SK-N-SH treated with all-trans-retinoic acid at 6 μM for 48 hours (cell line): ENCODE measurements around the gene CADM1.

Source experiments
- ATAC-seq: fragments of 200-7000 bp; cut with Tn5 transposase; 3 replicates; pipeline ENCODE4 v1.9.1; 2020; ENCODE audit warnings: mild to moderate bottlenecking, moderate library complexity
- BACH2 ChIP-seq: fragments of 250-450 bp; sonication (Bioruptor Pico); IDR thresholded peaks from 2 replicates; pipeline ENCODE4 v1.9.0; 2021; ENCODE audit warnings: mild to moderate bottlenecking, borderline replicate concordance
- CSDC2 ChIP-seq: fragments of 250-450 bp; sonication (Bioruptor Pico); IDR thresholded peaks from 2 replicates; pipeline ENCODE4 v1.5.0; 2020; ENCODE audit warnings: mild to moderate bottlenecking, moderate library complexity
- ESRRG ChIP-seq: fragments of 250-450 bp; sonication (Bioruptor Pico); IDR thresholded peaks from 2 replicates; pipeline ENCODE4 v1.6.1; 2021; ENCODE audit warnings: mild to moderate bottlenecking
- GLIS3 ChIP-seq: fragments of 250-450 bp; sonication (Bioruptor Pico); IDR thresholded peaks from 2 replicates; pipeline ENCODE4 v1.5.0; 2020; ENCODE audit warnings: mild to moderate bottlenecking, moderate library complexity
- OSR1 ChIP-seq: fragments of 250-450 bp; sonication (Bioruptor Pico); IDR thresholded peaks from 2 replicates; pipeline ENCODE4 v1.8.0; 2022; ENCODE audit warnings: moderate library complexity, mild to moderate bottlenecking, inconsistent platforms
- PPARA ChIP-seq: fragments of 250-450 bp; sonication (Bioruptor Pico); IDR thresholded peaks from 2 replicates; pipeline ENCODE4 v1.5.0; 2020; ENCODE audit warnings: mild to moderate bottlenecking, borderline replicate concordance
- RARB ChIP-seq: fragments of 250-450 bp; sonication (Bioruptor Pico); IDR thresholded peaks from 2 replicates; pipeline ENCODE4 v1.8.0; 2021; ENCODE audit warnings: mild to moderate bottlenecking, moderate library complexity
- SNAI2 ChIP-seq: fragments of 250-450 bp; sonication (Bioruptor Pico); IDR thresholded peaks from 2 replicates; pipeline ENCODE4 v1.5.0; 2020; ENCODE audit warnings: mild to moderate bottlenecking, moderate library complexity
- TCF4 ChIP-seq: fragments of 250-450 bp; sonication (Bioruptor Pico); IDR thresholded peaks from 2 replicates; pipeline ENCODE4 v1.8.0; 2021; ENCODE audit warnings: mild to moderate bottlenecking, moderate library complexity, borderline replicate concordance
- TOX ChIP-seq: fragments of 250-450 bp; sonication (Bioruptor Pico); IDR thresholded peaks from 2 replicates; pipeline ENCODE4 v1.8.0; 2021; ENCODE audit warnings: mild to moderate bottlenecking, moderate library complexity, borderline replicate concordance
- ZC3H10 ChIP-seq: fragments of 250-450 bp; sonication (Bioruptor Pico); IDR thresholded peaks from 2 replicates; pipeline ENCODE4 v1.5.1; 2021; ENCODE audit warnings: mild to moderate bottlenecking, moderate library complexity
- ZFP3 ChIP-seq: fragments of 250-450 bp; sonication (Bioruptor Pico); IDR thresholded peaks from 2 replicates; pipeline ENCODE4 v1.5.0; 2020; ENCODE audit warnings: mild to moderate bottlenecking, moderate library complexity
- ZFP30 ChIP-seq: fragments of 450-650 bp; formaldehyde crosslinking; IDR thresholded peaks from 2 replicates; pipeline ENCODE4 v1.5.0; 2022; ENCODE audit warnings: mild to moderate bottlenecking, moderate library complexity
- ZNF565 ChIP-seq: fragments of 450-650 bp; formaldehyde crosslinking; conservative IDR thresholded peaks from 2 replicates; pipeline ENCODE4 v1.5.0; 2020; ENCODE audit warnings: low read depth, mild to moderate bottlenecking, moderate library complexity
- ZNF8 ChIP-seq: fragments of 450-650 bp; formaldehyde crosslinking; IDR thresholded peaks from 2 replicates; pipeline ENCODE4 v1.5.0; 2020; ENCODE audit warnings: mild to moderate bottlenecking, moderate library complexity
- TF ChIP-seq, protein P1 (sequence below): fragments of 250-450 bp; sonication (Bioruptor Pico); IDR thresholded peaks from 2 replicates; pipeline ENCODE4 v1.5.0; 2020; ENCODE audit warnings: mild to moderate bottlenecking, moderate library complexity
- TF ChIP-seq, protein P2 (sequence below): fragments of 250-450 bp; sonication (Bioruptor Pico); IDR thresholded peaks from 2 replicates; pipeline ENCODE4 v1.5.1; 2020; ENCODE audit warnings: low read depth, mild to moderate bottlenecking, moderate library complexity
- TF ChIP-seq, protein P3 (sequence below): fragments of 250-450 bp; sonication (Bioruptor Pico); IDR thresholded peaks from 2 replicates; pipeline ENCODE4 v1.8.0; 2021; ENCODE audit warnings: low read depth, mild to moderate bottlenecking, moderate library complexity, borderline replicate concordance
- TF ChIP-seq, protein P4 (sequence below): fragments of 250-450 bp; sonication (Bioruptor Pico); IDR thresholded peaks from 2 replicates; pipeline ENCODE4 v1.5.1; 2021; ENCODE audit warnings: mild to moderate bottlenecking, moderate library complexity
- TF ChIP-seq, protein P5 (sequence below): fragments of 250-450 bp; sonication (Bioruptor Pico); IDR thresholded peaks from 2 replicates; pipeline ENCODE4 v1.8.0; 2020; ENCODE audit warnings: mild to moderate bottlenecking, moderate library complexity, borderline replicate concordance

Gene CADM1

DNA sequence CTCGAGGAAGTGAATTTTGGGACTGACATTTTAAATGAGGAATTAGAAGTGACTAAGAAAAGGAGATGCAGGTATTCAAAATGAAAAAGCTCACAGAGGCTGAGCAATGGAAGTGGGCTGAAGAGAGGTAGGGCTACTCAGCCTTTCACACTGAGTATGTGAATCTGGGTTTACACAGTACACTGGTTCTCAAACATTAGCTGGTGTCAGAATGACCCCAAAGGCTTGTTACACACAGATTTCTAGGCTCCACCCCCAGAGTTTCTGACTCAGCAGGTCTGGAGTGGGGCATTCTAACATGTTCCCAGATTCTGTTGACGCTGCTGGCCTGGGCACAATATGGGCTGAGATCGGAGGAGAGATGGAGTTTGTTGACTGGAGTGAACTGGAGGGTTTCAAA, 32.8 kb downstream of the CADM1 start:
- no peak for ATAC-seq
- TF ChIP-seq RARB (no peak), ZNF565 (no peak), SNAI2 (CRISPR knock-in tag) (no peak), ESRRG (CRISPR knock-in tag) (no peak), TCF4 (CRISPR knock-in tag) (no peak), CSDC2 (no peak), GLIS3 (no peak)
- TF ChIP-seq, protein P1, sequence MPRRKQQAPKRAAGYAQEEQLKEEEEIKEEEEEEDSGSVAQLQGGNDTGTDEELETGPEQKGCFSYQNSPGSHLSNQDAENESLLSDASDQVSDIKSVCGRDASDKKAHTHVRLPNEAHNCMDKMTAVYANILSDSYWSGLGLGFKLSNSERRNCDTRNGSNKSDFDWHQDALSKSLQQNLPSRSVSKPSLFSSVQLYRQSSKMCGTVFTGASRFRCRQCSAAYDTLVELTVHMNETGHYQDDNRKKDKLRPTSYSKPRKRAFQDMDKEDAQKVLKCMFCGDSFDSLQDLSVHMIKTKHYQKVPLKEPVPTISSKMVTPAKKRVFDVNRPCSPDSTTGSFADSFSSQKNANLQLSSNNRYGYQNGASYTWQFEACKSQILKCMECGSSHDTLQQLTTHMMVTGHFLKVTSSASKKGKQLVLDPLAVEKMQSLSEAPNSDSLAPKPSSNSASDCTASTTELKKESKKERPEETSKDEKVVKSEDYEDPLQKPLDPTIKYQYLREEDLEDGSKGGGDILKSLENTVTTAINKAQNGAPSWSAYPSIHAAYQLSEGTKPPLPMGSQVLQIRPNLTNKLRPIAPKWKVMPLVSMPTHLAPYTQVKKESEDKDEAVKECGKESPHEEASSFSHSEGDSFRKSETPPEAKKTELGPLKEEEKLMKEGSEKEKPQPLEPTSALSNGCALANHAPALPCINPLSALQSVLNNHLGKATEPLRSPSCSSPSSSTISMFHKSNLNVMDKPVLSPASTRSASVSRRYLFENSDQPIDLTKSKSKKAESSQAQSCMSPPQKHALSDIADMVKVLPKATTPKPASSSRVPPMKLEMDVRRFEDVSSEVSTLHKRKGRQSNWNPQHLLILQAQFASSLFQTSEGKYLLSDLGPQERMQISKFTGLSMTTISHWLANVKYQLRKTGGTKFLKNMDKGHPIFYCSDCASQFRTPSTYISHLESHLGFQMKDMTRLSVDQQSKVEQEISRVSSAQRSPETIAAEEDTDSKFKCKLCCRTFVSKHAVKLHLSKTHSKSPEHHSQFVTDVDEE (CRISPR knock-in tag): no peak
- TF ChIP-seq, protein P2, sequence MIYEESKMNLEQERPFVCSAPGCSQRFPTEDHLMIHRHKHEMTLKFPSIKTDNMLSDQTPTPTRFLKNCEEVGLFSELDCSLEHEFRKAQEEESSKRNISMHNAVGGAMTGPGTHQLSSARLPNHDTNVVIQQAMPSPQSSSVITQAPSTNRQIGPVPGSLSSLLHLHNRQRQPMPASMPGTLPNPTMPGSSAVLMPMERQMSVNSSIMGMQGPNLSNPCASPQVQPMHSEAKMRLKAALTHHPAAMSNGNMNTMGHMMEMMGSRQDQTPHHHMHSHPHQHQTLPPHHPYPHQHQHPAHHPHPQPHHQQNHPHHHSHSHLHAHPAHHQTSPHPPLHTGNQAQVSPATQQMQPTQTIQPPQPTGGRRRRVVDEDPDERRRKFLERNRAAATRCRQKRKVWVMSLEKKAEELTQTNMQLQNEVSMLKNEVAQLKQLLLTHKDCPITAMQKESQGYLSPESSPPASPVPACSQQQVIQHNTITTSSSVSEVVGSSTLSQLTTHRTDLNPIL (CRISPR knock-in tag): no peak
- TF ChIP-seq, protein P3, sequence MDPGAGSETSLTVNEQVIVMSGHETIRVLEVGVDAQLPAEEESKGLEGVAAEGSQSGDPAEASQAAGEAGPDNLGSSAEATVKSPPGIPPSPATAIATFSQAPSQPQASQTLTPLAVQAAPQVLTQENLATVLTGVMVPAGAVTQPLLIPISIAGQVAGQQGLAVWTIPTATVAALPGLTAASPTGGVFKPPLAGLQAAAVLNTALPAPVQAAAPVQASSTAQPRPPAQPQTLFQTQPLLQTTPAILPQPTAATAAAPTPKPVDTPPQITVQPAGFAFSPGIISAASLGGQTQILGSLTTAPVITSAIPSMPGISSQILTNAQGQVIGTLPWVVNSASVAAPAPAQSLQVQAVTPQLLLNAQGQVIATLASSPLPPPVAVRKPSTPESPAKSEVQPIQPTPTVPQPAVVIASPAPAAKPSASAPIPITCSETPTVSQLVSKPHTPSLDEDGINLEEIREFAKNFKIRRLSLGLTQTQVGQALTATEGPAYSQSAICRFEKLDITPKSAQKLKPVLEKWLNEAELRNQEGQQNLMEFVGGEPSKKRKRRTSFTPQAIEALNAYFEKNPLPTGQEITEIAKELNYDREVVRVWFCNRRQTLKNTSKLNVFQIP (CRISPR knock-in tag): no peak

DNA sequence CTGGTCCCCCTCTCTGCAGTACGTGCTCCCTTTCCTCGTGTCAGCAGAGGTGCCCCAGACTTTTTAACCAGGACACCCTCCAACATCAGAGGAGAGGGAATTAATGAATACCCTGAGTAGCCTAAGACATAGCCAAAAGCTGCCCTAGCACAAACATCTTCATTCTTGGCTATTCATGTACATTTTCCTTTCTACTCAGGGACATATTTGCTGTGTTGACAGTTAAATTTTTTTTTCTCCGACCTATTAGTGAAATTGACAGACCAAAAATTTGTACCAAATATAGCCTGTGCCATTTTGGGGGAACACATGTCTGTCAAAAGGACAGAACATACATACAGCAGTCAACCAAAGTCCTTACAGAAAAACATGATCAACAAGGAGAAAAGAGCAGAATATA, 33.3 kb downstream of the CADM1 start:
- ATAC-seq: no peak
- TF ChIP-seq BACH2 (CRISPR knock-in tag) (no peak), OSR1 (CRISPR knock-in tag) (no peak), TCF4 (CRISPR knock-in tag) (no peak), ZFP30 (CRISPR knock-in tag) (no peak), TOX (no peak), CSDC2 (no peak), ZFP3 (CRISPR knock-in tag) (no peak), GLIS3 (no peak), ZNF565 (no peak), SNAI2 (CRISPR knock-in tag) (no peak), PPARA (no peak), ZC3H10 (no peak), RARB (no peak), ZNF8 (no peak)
- TF ChIP-seq, protein P4, sequence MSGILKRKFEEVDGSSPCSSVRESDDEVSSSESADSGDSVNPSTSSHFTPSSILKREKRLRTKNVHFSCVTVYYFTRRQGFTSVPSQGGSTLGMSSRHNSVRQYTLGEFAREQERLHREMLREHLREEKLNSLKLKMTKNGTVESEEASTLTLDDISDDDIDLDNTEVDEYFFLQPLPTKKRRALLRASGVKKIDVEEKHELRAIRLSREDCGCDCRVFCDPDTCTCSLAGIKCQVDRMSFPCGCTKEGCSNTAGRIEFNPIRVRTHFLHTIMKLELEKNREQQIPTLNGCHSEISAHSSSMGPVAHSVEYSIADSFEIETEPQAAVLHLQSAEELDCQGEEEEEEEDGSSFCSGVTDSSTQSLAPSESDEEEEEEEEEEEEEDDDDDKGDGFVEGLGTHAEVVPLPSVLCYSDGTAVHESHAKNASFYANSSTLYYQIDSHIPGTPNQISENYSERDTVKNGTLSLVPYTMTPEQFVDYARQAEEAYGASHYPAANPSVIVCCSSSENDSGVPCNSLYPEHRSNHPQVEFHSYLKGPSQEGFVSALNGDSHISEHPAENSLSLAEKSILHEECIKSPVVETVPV: no peak
- TF ChIP-seq, protein P1 (CRISPR knock-in tag): no peak
- TF ChIP-seq, protein P3 (CRISPR knock-in tag): no peak
- TF ChIP-seq, protein P5, sequence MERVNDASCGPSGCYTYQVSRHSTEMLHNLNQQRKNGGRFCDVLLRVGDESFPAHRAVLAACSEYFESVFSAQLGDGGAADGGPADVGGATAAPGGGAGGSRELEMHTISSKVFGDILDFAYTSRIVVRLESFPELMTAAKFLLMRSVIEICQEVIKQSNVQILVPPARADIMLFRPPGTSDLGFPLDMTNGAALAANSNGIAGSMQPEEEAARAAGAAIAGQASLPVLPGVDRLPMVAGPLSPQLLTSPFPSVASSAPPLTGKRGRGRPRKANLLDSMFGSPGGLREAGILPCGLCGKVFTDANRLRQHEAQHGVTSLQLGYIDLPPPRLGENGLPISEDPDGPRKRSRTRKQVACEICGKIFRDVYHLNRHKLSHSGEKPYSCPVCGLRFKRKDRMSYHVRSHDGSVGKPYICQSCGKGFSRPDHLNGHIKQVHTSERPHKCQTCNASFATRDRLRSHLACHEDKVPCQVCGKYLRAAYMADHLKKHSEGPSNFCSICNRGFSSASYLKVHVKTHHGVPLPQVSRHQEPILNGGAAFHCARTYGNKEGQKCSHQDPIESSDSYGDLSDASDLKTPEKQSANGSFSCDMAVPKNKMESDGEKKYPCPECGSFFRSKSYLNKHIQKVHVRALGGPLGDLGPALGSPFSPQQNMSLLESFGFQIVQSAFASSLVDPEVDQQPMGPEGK: no peak
- TF ChIP-seq, protein P2 (CRISPR knock-in tag): no peak
